ENCODE measurements around the gene CPA4.

GRCh38 chr7:130367088-130367755, 74.3 kb downstream of the CPA4 start:
- TF ChIP-seq CTCF (IDR thresholded peaks at IDR 0.05; ENCODE audit: insufficient read depth, low read length) (no peak), POLR2AphosphoS5 (IDR thresholded peaks at IDR 0.05; ENCODE audit: low read depth) (no peak)
